Naive thymus-derived CD4-positive, alpha-beta T cell (primary cell): ENCODE results near the gene STXBP3. TPM values are rescaled to one million over a fixed set of nuclear protein-coding genes. Genes with fewer than 3 reads are reported as not detected.

Source experiments
- ATAC-seq: fragments of 150-1000 bp; cut with Tn5 transposase; 2 replicates; pipeline ENCODE4 v1.10.0; 2021; ENCODE audit warnings: mild to moderate bottlenecking, moderate library complexity
- CTCF ChIA-PET: fragments of 350-600 bp; sonication (Branson Sonifier 250); formaldehyde crosslinking; loops from one replicate; lab custom pipeline; 2021; ENCODE audit warnings: antibody characterized with exemption; lab: Charles Lee
- POLR2A ChIA-PET: fragments of 350-600 bp; sonication (Branson Sonifier 250); formaldehyde crosslinking; loops from one replicate; lab custom pipeline; 2021; ENCODE audit warnings: antibody characterized with exemption, inconsistent platforms; lab: Charles Lee
- DNase-seq, 9 donors: peaks; one replicate each; pipeline versions ENCODE4 v3.0.0 to v3.0.0-alpha.2; 2020 to 2022; ENCODE audit warnings: mixed read lengths in 1 of 9
- H3K27ac ChIP-seq: one replicate; pipeline ENCODE4 v1.7.0; 2013; ENCODE audit warnings: mild to moderate bottlenecking, low read depth, low read length, moderate library complexity
- H3K27me3 ChIP-seq, 2 donors: one replicate each; pipeline ENCODE4 v1.7.0; 2013; ENCODE audit warnings: low read length in 2 of 2, mild to moderate bottlenecking in 2 of 2, moderate library complexity in 2 of 2; ENCODE audit not compliant: control insufficient read depth in 2 of 2, insufficient read depth in 2 of 2
- H3K36me3 ChIP-seq, 3 experiments: 1 replicate in 2 of 3; 2 replicates in 1 of 3; pipeline ENCODE4 v1.7.0; 2013; ENCODE audit warnings: low read length in 3 of 3, mild to moderate bottlenecking in 3 of 3, moderate library complexity in 1 of 3; ENCODE audit not compliant: insufficient read depth in 3 of 3, control insufficient read depth in 2 of 3
- H3K4me1 ChIP-seq, 2 donors: one replicate each; pipeline ENCODE4 v1.7.0; 2013; ENCODE audit warnings: low read length in 2 of 2, mild to moderate bottlenecking in 2 of 2, moderate library complexity in 1 of 2; ENCODE audit not compliant: control insufficient read depth in 2 of 2, insufficient read depth in 2 of 2
- H3K4me3 ChIP-seq: 2 replicates; pipeline ENCODE4 v1.7.0; 2013; ENCODE audit warnings: mild to moderate bottlenecking, low read length
- H3K9me3 ChIP-seq, 3 experiments: 1 replicate in 2 of 3; 2 replicates in 1 of 3; pipeline ENCODE4 v1.7.0; 2013; ENCODE audit warnings: low read length in 3 of 3; ENCODE audit not compliant: control insufficient read depth in 2 of 3
- H3K27ac Mint-ChIP-seq, 9 donors: one replicate each; pipeline ENCODE4 v1.8.0; 2020 to 2022; ENCODE audit warnings: mixed read lengths in 9 of 9, mild to moderate bottlenecking in 8 of 9, moderate library complexity in 5 of 9, inconsistent platforms in 2 of 9
- H3K27me3 Mint-ChIP-seq, 5 donors: one replicate each; pipeline ENCODE4 v1.8.0; 2021 to 2022; ENCODE audit warnings: mixed read lengths in 5 of 5, mild to moderate bottlenecking in 1 of 5
- H3K36me3 Mint-ChIP-seq, 5 donors: one replicate each; pipeline ENCODE4 v1.8.0; 2020 to 2022; ENCODE audit warnings: mixed read lengths in 5 of 5, mild to moderate bottlenecking in 3 of 5, inconsistent platforms in 1 of 5
- H3K4me1 Mint-ChIP-seq, 7 donors: one replicate each; pipeline ENCODE4 v1.8.0; 2020 to 2022; ENCODE audit warnings: mixed read lengths in 7 of 7, mild to moderate bottlenecking in 3 of 7, inconsistent platforms in 1 of 7
- H3K4me3 Mint-ChIP-seq, 10 donors: one replicate each; pipeline ENCODE4 v1.8.0; 2020 to 2022; ENCODE audit warnings: mild to moderate bottlenecking in 10 of 10, mixed read lengths in 10 of 10, moderate library complexity in 6 of 10, inconsistent platforms in 2 of 10
- H3K9me3 Mint-ChIP-seq, 11 donors: one replicate each; pipeline ENCODE4 v1.8.0; 2020 to 2022; ENCODE audit warnings: mixed read lengths in 11 of 11, mild to moderate bottlenecking in 4 of 11, inconsistent platforms in 1 of 11, moderate library complexity in 1 of 11
- intact Hi-C, 2 donors: fragments of 100-400 bp; cut with micrococcal nuclease; formaldehyde crosslinking; loops; one replicate each; pipeline ENCODE4 v1.15.1; 2023
- polyA plus RNA-seq, 2 donors: library from polyadenylated mRNA; unstranded; fragments of 300-500 nt; fragmentation: Illumina TruSeq; gene quantifications; one replicate each; pipeline ENCODE4 v1.2.3, GENCODE V29; 2021
- total RNA-seq, 6 experiments: library from RNA in 5 of 6; stranded (reverse) in 5 of 6; gene quantifications; 1 replicate in 5 of 6; 2 replicates in 1 of 6; pipeline ENCODE4 v1.2.3 and lab custom pipeline; 2021 to 2026

Gene STXBP3
- total and polyA plus RNA-seq, 7 experiments from 2014 or later: 38.3 to 75.2 (median 53.0) TPM

DNA sequence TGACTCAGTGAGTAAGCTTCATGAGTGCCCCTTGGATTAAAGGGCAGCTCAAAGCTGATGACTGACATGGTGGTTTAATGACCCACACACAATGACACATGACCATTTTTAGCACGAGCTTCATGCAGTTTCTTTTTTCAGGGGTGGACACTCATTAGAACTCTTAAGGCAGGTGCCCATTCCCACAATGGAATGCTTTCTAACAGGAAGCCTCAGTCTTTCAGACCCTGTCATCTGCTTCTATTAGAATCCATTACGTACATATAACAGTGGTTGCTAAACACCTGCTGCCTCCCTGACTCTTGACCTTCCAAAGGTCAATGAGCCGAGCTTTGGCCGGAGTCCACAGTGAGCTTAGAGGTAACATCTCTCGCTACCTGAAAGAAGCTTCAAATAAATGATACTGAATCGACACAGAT, 83.0 kb downstream of the STXBP3 start:
- ChIA-PET POLR2A (interaction anchor here (2.5 kb wide), 1 partner anchor 137 kb away, joined by 11 read pairs; the partner anchor contains the start of gene PRPF38B), CTCF (interaction anchor here (0.7 to 5.5 kb wide), 9 partner anchors 10 to 286 kb away, joined by 3 to 65 read pairs (median 5); partner anchors contain the start of gene PRPF38B)
- Mint-ChIP-seq H3K27ac (no peak overlapping the region), H3K9me3 (no peaks in the 10 kb centered on the region), H3K27me3 (peaks cover 0 to 5% (median 0%) of the 10 kb centered on the region in 5 donors), H3K4me3 (no peak overlapping the region), H3K4me1 (peaks cover 0 to 9% (median 0%) of the 10 kb centered on the region in 7 donors), H3K36me3 (no peaks in the 10 kb centered on the region)
- H3K4me1 ChIP-seq: no peaks in the 10 kb centered on the region
- H3K36me3 ChIP-seq: no peaks in the 10 kb centered on the region
- no peaks in the 10 kb centered on the region for H3K9me3 ChIP-seq
- H3K4me3 ChIP-seq: no peak overlapping the region
- intact Hi-C loops: loop anchor here (2.0 to 5.0 kb wide), 4 partner anchors 47 to 433 kb away; partner anchors contain the start of genes GPSM2 (in 1 of the 2) and PRPF38B (in 1 of the 2)
- DNase-seq: no peak
- H3K27me3 ChIP-seq: no peaks in the 10 kb centered on the region
- no peak for ATAC-seq
- H3K27ac ChIP-seq: no peak overlapping the region

GRCh38 chr1:108830119-108831008, 83.9 kb downstream of the STXBP3 start:
- H3K4me3 ChIP-seq: no peak overlapping the region
- no peak overlapping the region for H3K27ac Mint-ChIP-seq
- POLR2A ChIA-PET: interaction anchor here (2.5 kb wide), 1 partner anchor 138 kb away, joined by 11 read pairs; the partner anchor contains the start of gene PRPF38B

DNA sequence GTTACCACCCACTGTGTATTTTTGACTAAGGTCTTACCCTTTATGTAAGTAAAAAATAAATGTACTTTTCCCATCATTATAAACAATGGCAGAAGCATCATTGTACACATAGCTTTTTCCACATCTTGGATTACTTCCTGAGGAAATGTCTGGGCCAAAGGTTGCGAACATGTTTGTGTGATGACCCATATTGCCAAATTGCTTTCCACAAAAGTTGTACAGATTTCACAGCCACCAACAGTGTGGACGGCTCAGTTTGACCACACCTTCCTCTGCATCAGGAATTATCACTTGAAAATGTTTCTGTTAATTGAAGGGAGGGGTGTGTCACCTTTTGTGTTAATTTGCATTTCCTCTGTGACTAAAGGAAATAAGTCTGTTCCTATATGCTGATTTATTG, 84.8 kb downstream of the STXBP3 start:
- Mint-ChIP-seq H3K36me3 (no peaks in the 10 kb centered on the region), H3K4me1 (peaks cover 0 to 9% (median 0%) of the 10 kb centered on the region in 7 donors), H3K27me3 (peaks cover 0 to 5% (median 0%) of the 10 kb centered on the region in 5 donors), H3K9me3 (no peaks in the 10 kb centered on the region), H3K4me3 (no peak overlapping the region), H3K27ac (no peak overlapping the region)
- intact Hi-C loops: no loop called here
- Histone ChIP-seq H3K4me1 (no peaks in the 10 kb centered on the region), H3K4me3 (no peak overlapping the region), H3K9me3 (no peaks in the 10 kb centered on the region), H3K27ac (no peak overlapping the region), H3K27me3 (no peaks in the 10 kb centered on the region), H3K36me3 (no peaks in the 10 kb centered on the region)
- DNase-seq (no peak), ATAC-seq (no peak)
- ChIA-PET CTCF (interaction anchor here (0.8 to 1.7 kb wide), 2 partner anchors 9 to 67 kb away, joined by 4 to 6 read pairs; no protein-coding TSS in a partner anchor), POLR2A (no interaction called here)

More at GRCh38 chr1:108830119-108831008, 83.9 kb downstream of the STXBP3 start:
- H3K4me3 Mint-ChIP-seq: no peak overlapping the region
- H3K27me3 Mint-ChIP-seq: peaks cover 0 to 2% (median 0%) of the 10 kb centered on the region in 5 donors
- Histone ChIP-seq H3K36me3 (no peaks in the 10 kb centered on the region), H3K9me3 (no peaks in the 10 kb centered on the region), H3K4me1 (no peaks in the 10 kb centered on the region), H3K27ac (no peak overlapping the region), H3K27me3 (no peaks in the 10 kb centered on the region)
- peaks cover 0 to 9% (median 0%) of the 10 kb centered on the region in 7 donors for H3K4me1 Mint-ChIP-seq
- ATAC-seq (peak; percentile 54), DNase-seq (no peak)
- CTCF ChIA-PET: interaction anchor here (0.8 to 5.5 kb wide), 6 partner anchors 10 to 281 kb away, joined by 4 to 65 read pairs (median 8); a partner anchor contains a TSS
- intact Hi-C loops: no loop called here
- H3K9me3 Mint-ChIP-seq: no peaks in the 10 kb centered on the region
- no peaks in the 10 kb centered on the region for H3K36me3 Mint-ChIP-seq

- H3K9me3 ChIP-seq: no peaks in the 10 kb centered on the region
- no peak overlapping the region for H3K27ac ChIP-seq
- H3K4me3 ChIP-seq: no peak overlapping the region
- intact Hi-C loops: no loop called here
- H3K36me3 ChIP-seq: no peaks in the 10 kb centered on the region
- CTCF ChIA-PET: no interaction called here
- H3K27me3 ChIP-seq: no peaks in the 10 kb centered on the region
- H3K4me1 ChIP-seq: no peaks in the 10 kb centered on the region
- DNase-seq: no peak
- peaks cover 0 to 3% (median 0%) of the 10 kb centered on the region in 11 donors for H3K9me3 Mint-ChIP-seq
- peaks cover 0 to 7% (median 0%) of the 10 kb centered on the region in 7 donors for H3K4me1 Mint-ChIP-seq
- peaks cover 0 to 6% (median 0%) of the 10 kb centered on the region in 5 donors for H3K27me3 Mint-ChIP-seq
- H3K4me3 Mint-ChIP-seq: no peak overlapping the region
- POLR2A ChIA-PET: no interaction called here
- no peak overlapping the region for H3K27ac Mint-ChIP-seq
- H3K36me3 Mint-ChIP-seq: no peaks in the 10 kb centered on the region
- no peak for ATAC-seq
Observed at GRCh38 chr1:108832929-108833328, 86.5 kb downstream of the STXBP3 start.

DNA sequence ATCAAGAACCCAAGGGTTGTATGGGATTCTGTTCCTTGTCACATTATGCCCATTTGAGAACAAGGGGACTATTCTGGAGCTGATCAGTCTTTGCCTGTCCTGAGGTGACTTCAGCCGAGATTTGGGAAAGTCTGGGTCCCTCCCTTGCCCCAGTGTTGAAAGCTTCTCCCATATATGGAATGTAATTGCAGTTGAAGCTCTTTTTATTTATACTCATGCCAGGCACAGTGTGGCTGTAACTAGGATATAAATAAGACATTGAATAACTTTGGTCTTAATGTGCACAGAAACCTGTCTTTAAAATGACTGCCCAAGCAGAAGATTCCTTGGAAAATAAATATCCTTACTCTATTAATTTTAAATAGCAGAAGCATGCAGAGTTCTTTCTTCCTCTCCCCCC, 95.2 kb downstream of the STXBP3 start:
- Mint-ChIP-seq H3K36me3 (peaks cover 0 to 3% (median 0%) of the 10 kb centered on the region in 5 donors), H3K4me3 (no peak overlapping the region), H3K9me3 (peaks cover 0 to 6% (median 0%) of the 10 kb centered on the region in 11 donors), H3K4me1 (peaks cover 0 to 2% (median 0%) of the 10 kb centered on the region in 7 donors), H3K27ac (no peak overlapping the region), H3K27me3 (peaks cover 0 to 38% (median 0%) of the 10 kb centered on the region in 5 donors)
- ATAC-seq (no peak), DNase-seq (no peak)
- Histone ChIP-seq H3K27ac (no peak overlapping the region), H3K9me3 (no peaks in the 10 kb centered on the region), H3K27me3 (no peaks in the 10 kb centered on the region), H3K4me1 (no peaks in the 10 kb centered on the region), H3K36me3 (no peaks in the 10 kb centered on the region), H3K4me3 (no peak overlapping the region)
- intact Hi-C loops: no loop called here
- ChIA-PET CTCF (no interaction called here), POLR2A (no interaction called here)

DNA sequence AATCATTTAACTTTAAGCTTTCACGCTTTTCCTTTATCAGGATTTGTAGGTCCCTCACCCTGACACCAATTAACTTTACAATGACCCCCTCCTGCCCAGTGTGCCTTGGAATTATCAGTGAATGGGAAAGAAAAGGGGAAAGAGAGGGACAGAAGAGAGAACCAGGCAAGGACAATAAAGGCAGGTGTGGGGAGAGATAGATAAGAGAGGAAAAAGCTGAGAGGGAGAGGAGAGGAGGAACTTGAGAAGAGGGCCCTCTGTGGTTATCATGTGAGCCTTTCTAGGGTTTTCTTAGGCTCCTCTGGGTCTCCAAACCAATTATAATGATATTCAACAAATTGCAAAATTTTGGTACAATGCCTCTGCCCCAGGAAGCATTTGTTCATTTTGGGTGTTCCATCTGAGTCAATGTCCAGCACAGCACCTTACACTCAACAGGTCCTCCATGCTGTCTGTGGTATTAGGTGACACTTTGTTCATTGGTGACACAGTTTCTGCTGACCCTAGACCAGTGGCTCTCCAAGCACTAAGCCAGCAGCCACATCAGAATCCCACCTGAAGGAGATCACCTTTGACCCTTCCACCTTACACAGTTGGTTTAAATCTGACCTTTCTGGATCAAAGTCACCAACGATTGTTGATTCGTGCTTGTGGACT, 96.2 kb downstream of the STXBP3 start:
- no peak overlapping the region for H3K27ac Mint-ChIP-seq
- H3K9me3 ChIP-seq: no peaks in the 10 kb centered on the region

More for the DNA sequence above, 96.2 kb downstream of the STXBP3 start:
- Histone ChIP-seq H3K36me3 (no peaks in the 10 kb centered on the region), H3K27ac (no peak overlapping the region), H3K4me3 (no peak overlapping the region), H3K27me3 (no peaks in the 10 kb centered on the region), H3K4me1 (no peaks in the 10 kb centered on the region)
- Mint-ChIP-seq H3K9me3 (peaks cover 0 to 6% (median 0%) of the 10 kb centered on the region in 11 donors), H3K4me3 (no peak overlapping the region), H3K4me1 (peaks cover 0 to 4% (median 0%) of the 10 kb centered on the region in 7 donors), H3K27me3 (peaks cover 0 to 38% (median 0%) of the 10 kb centered on the region in 5 donors), H3K36me3 (peaks cover 0 to 3% (median 0%) of the 10 kb centered on the region in 5 donors)
- intact Hi-C loops: no loop called here
- CTCF ChIA-PET: no interaction called here
- ATAC-seq (no peak), DNase-seq (no peak)
- POLR2A ChIA-PET: interaction anchor here (0.6 kb wide), 1 partner anchor 1803 kb away, joined by 3 read pairs; no protein-coding TSS in a partner anchor
